ENCODE results near the gene PSMG2.

Gene PSMG2

GRCh38 chr18:12702221-12703095, at the start of gene PSMG2, which contains the start of gene CEP76:
Gene PSMG2, plus strand, starts transcription at chr18:12703042. Its CDS starts 66 bp downstream, at chr18:12703108.
Gene CEP76, minus strand, starts transcription at chr18:12702723. Its CDS starts 175 bp downstream, at chr18:12702548.
- DNase-seq (ENCODE audit: insufficient read length, low spot score) (peak; percentile 84), FAIRE-seq (peak; percentile 42)

GRCh38 chr18:12654971-12655370, 47.9 kb upstream of the PSMG2 start:
- DNase-seq (ENCODE audit: insufficient read length, low spot score), result no peak
- no peak for FAIRE-seq

- no peak for FAIRE-seq
- DNase-seq (ENCODE audit: insufficient read length, low spot score), result no peak
Observed at GRCh38 chr18:12656605-12656937, 46.3 kb upstream of the PSMG2 start.

GRCh38 chr18:12656938-12657683, 45.7 kb upstream of the PSMG2 start:
- DNase-seq (ENCODE audit: insufficient read length, low spot score) (peak; percentile 45), FAIRE-seq (no peak)

GRCh38 chr18:12657684-12658425, 45.0 kb upstream of the PSMG2 start, which contains the start of gene SPIRE1:
Gene SPIRE1, minus strand, starts transcription at chr18:12658107. Its CDS starts 241 bp downstream, at chr18:12657866.
- FAIRE-seq (no peak), DNase-seq (ENCODE audit: insufficient read length, low spot score) (peak; percentile 52)

- FAIRE-seq (no peak), DNase-seq (ENCODE audit: insufficient read length, low spot score) (no peak)
Observed at GRCh38 chr18:12658426-12659138, 44.3 kb upstream of the PSMG2 start.

- DNase-seq (ENCODE audit: insufficient read length, low spot score) (no peak), FAIRE-seq (peak; percentile 73)
Observed at GRCh38 chr18:12659904-12660605, 42.8 kb upstream of the PSMG2 start.

GRCh38 chr18:12668041-12668440, 34.8 kb upstream of the PSMG2 start:
- FAIRE-seq (no peak), DNase-seq (ENCODE audit: insufficient read length, low spot score) (no peak)

- FAIRE-seq (no peak), DNase-seq (ENCODE audit: insufficient read length, low spot score) (no peak)
Observed at GRCh38 chr18:12679183-12679786, 23.6 kb upstream of the PSMG2 start.

- DNase-seq (ENCODE audit: insufficient read length, low spot score) (no peak), FAIRE-seq (no peak)
Observed at GRCh38 chr18:12686100-12686499, 16.7 kb upstream of the PSMG2 start.

- FAIRE-seq (no peak), DNase-seq (ENCODE audit: insufficient read length, low spot score) (no peak)
Observed at GRCh38 chr18:12689256-12689850, 13.5 kb upstream of the PSMG2 start.

GRCh38 chr18:12692206-12692605, 10.6 kb upstream of the PSMG2 start:
- DNase-seq (ENCODE audit: insufficient read length, low spot score), result no peak
- no peak for FAIRE-seq

- DNase-seq (ENCODE audit: insufficient read length, low spot score) (no peak), FAIRE-seq (no peak)
Observed at GRCh38 chr18:12694032-12694431, 8.8 kb upstream of the PSMG2 start.

GRCh38 chr18:12699747-12700146, 3.1 kb upstream of the PSMG2 start:
- no peak for DNase-seq (ENCODE audit: insufficient read length, low spot score)
- no peak for FAIRE-seq

GRCh38 chr18:12701161-12701560, 1.7 kb upstream of the PSMG2 start:
- FAIRE-seq (no peak), DNase-seq (ENCODE audit: insufficient read length, low spot score) (no peak)

- FAIRE-seq (no peak), DNase-seq (ENCODE audit: insufficient read length, low spot score) (no peak)
Observed at GRCh38 chr18:12703096-12703567, 290 bp downstream of the PSMG2 start.

GRCh38 chr18:12703664-12704063, 822 bp downstream of the PSMG2 start:
- no peak for FAIRE-seq

GRCh38 chr18:12711446-12711845, 8.6 kb downstream of the PSMG2 start:
- FAIRE-seq (no peak), DNase-seq (ENCODE audit: insufficient read length, low spot score) (no peak)

More at GRCh38 chr18:12703664-12704063, 822 bp downstream of the PSMG2 start:
- DNase-seq (ENCODE audit: insufficient read length, low spot score), result no peak

All from GM19239 (cell line).